GM12873 (cell line): ENCODE data around the gene ZPLD1.

ENCODE experiments used
- CTCF ChIP-seq: IDR thresholded peaks from 2 replicates; pipeline ENCODE4 v1.5.1; 2012; ENCODE audit warnings: low read depth, mild to moderate bottlenecking, moderate library complexity, low read length, control low read depth; ENCODE audit not compliant: insufficient read depth; ENCODE audit errors: missing control alignments

ZPLD1 gene

GRCh38 chr3:102473648-102474047 is 38.8 kb downstream of the ZPLD1 start:
- no peak for TF ChIP-seq CTCF

GRCh38 chr3:102474207-102474606 is 39.4 kb downstream of the ZPLD1 start:
- no peak for TF ChIP-seq CTCF

- no peak for TF ChIP-seq CTCF
Measured at GRCh38 chr3:102476198-102476597, 41.4 kb downstream of the ZPLD1 start.

- TF ChIP-seq CTCF, result no peak
Measured at GRCh38 chr3:102478160-102478559, 43.3 kb downstream of the ZPLD1 start.

GRCh38 chr3:102480139-102480538 is 45.3 kb downstream of the ZPLD1 start:
- no peak for TF ChIP-seq CTCF

- no peak for TF ChIP-seq CTCF
Measured at GRCh38 chr3:102481050-102481449, 46.2 kb downstream of the ZPLD1 start.

- TF ChIP-seq CTCF, result no peak
Measured at GRCh38 chr3:102483556-102483955, 48.7 kb downstream of the ZPLD1 start.

GRCh38 chr3:102484363-102484762 is 49.5 kb downstream of the ZPLD1 start:
- TF ChIP-seq CTCF, result no peak
